NAMALWA (cell line): Measurements from ENCODE around the gene RPP25L.

Experiments used
- DNase-seq: peaks from one replicate; pipeline ENCODE4 v3.0.0-alpha.2; 2015; ENCODE audit warnings: low spot score

Gene RPP25L

GRCh38 chr9:34611251-34611810 lies 566 bp downstream of the RPP25L start:
- DNase-seq, result no peak

GRCh38 chr9:34610434-34611206 lies 1.3 kb downstream of the RPP25L start:
- no peak for DNase-seq

GRCh38 chr9:34607331-34607730 lies 4.6 kb downstream of the RPP25L start:
- DNase-seq, result no peak

GRCh38 chr9:34606905-34607304 lies 5.0 kb downstream of the RPP25L start:
- DNase-seq, result no peak

- DNase-seq, result no peak
Measured at GRCh38 chr9:34606190-34606589, 5.7 kb downstream of the RPP25L start.

- DNase-seq, result peak; percentile 89
Measured at GRCh38 chr9:34603610-34604231, 8.2 kb downstream of the RPP25L start.

- DNase-seq, result peak; percentile 41
Measured at GRCh38 chr9:34601937-34602573, 9.8 kb downstream of the RPP25L start.

GRCh38 chr9:34600908-34601307 lies 11.0 kb downstream of the RPP25L start:
- no peak for DNase-seq

- DNase-seq, result no peak
Measured at GRCh38 chr9:34599546-34599945, 12.4 kb downstream of the RPP25L start.

- DNase-seq, result no peak
Measured at GRCh38 chr9:34594177-34594576, 17.7 kb downstream of the RPP25L start.

GRCh38 chr9:34592895-34593601 lies 18.8 kb downstream of the RPP25L start:
- DNase-seq, result no peak

- no peak for DNase-seq
Measured at GRCh38 chr9:34591917-34592866, 19.7 kb downstream of the RPP25L start.

- peak; percentile 71 for DNase-seq
Measured at GRCh38 chr9:34591248-34591916, 20.5 kb downstream of the RPP25L start.

- DNase-seq, result no peak
Measured at GRCh38 chr9:34590381-34591247, 21.3 kb downstream of the RPP25L start.

GRCh38 chr9:34589636-34590380 lies 22.1 kb downstream of the RPP25L start, which contains the start of gene CNTFR:
CNTFR (minus strand) TSS chr9:34589724; CDS start chr9:34568981, 20,743 bp downstream.
- DNase-seq, result no peak

GRCh38 chr9:34588671-34589635 lies 22.9 kb downstream of the RPP25L start:
- DNase-seq, result no peak

- no peak for DNase-seq
Measured at GRCh38 chr9:34587271-34587670, 24.6 kb downstream of the RPP25L start.
